ENCODE data around the gene SYNPO.

SYNPO gene

GRCh38 chr5:150604894-150605440, 35.5 kb upstream of the SYNPO start:
- DNase-seq (ENCODE audit: extremely low read depth, insufficient read length): no peak
- no peaks in the 10 kb centered on the region for H3K27me3 ChIP-seq (replicated peaks; ENCODE audit: control insufficient read depth, insufficient read depth, low read length)
- no peak for TF ChIP-seq CTCF (IDR thresholded peaks at IDR 0.05; ENCODE audit: insufficient read depth, low read length, poor library complexity, severe bottlenecking)

GRCh38 chr5:150605546-150605945, 34.9 kb upstream of the SYNPO start:
- TF ChIP-seq CTCF (IDR thresholded peaks at IDR 0.05; ENCODE audit: insufficient read depth, low read length, poor library complexity, severe bottlenecking): no peak
- H3K4me3 ChIP-seq (replicated peaks; ENCODE audit: low read depth, low read length): no peak overlapping the region
- no peak for DNase-seq (ENCODE audit: extremely low read depth, insufficient read length)
- no peaks in the 10 kb centered on the region for H3K27me3 ChIP-seq (replicated peaks; ENCODE audit: control insufficient read depth, insufficient read depth, low read length)
- no peaks in the 10 kb centered on the region for H3K36me3 ChIP-seq (ENCODE audit: control insufficient read depth, insufficient read depth, low read length)

More at GRCh38 chr5:150604894-150605440, 35.5 kb upstream of the SYNPO start:
- Histone ChIP-seq H3K36me3 (ENCODE audit: control insufficient read depth, insufficient read depth, low read length) (no peaks in the 10 kb centered on the region), H3K4me3 (replicated peaks; ENCODE audit: low read depth, low read length) (no peak overlapping the region)

- Histone ChIP-seq H3K27me3 (replicated peaks; ENCODE audit: control insufficient read depth, insufficient read depth, low read length) (no peaks in the 10 kb centered on the region; the same call in none of the 2 replicates), H3K36me3 (ENCODE audit: control insufficient read depth, insufficient read depth, low read length) (no peaks in the 10 kb centered on the region), H3K4me3 (replicated peaks; ENCODE audit: low read depth, low read length) (no peak overlapping the region)
- TF ChIP-seq CTCF (IDR thresholded peaks at IDR 0.05; ENCODE audit: insufficient read depth, low read length, poor library complexity, severe bottlenecking): no peak
- DNase-seq (ENCODE audit: extremely low read depth, insufficient read length): no peak
Measured at GRCh38 chr5:150606476-150606875, 34.0 kb upstream of the SYNPO start.

- no peak for TF ChIP-seq CTCF (IDR thresholded peaks at IDR 0.05; ENCODE audit: insufficient read depth, low read length, poor library complexity, severe bottlenecking)
- no peak for DNase-seq (ENCODE audit: extremely low read depth, insufficient read length)
- H3K36me3 ChIP-seq (ENCODE audit: control insufficient read depth, insufficient read depth, low read length): no peaks in the 10 kb centered on the region
- no peaks in the 10 kb centered on the region; the same call in none of the 2 replicates for H3K27me3 ChIP-seq (replicated peaks; ENCODE audit: control insufficient read depth, insufficient read depth, low read length)
- no peak overlapping the region for H3K4me3 ChIP-seq (replicated peaks; ENCODE audit: low read depth, low read length)
Measured at GRCh38 chr5:150607105-150607504, 33.4 kb upstream of the SYNPO start.

- H3K27me3 ChIP-seq (replicated peaks; ENCODE audit: control insufficient read depth, insufficient read depth, low read length): no peaks in the 10 kb centered on the region; the same call in none of the 2 replicates
- no peaks in the 10 kb centered on the region for H3K36me3 ChIP-seq (ENCODE audit: control insufficient read depth, insufficient read depth, low read length)
- no peak for DNase-seq (ENCODE audit: extremely low read depth, insufficient read length)
- TF ChIP-seq CTCF (IDR thresholded peaks at IDR 0.05; ENCODE audit: insufficient read depth, low read length, poor library complexity, severe bottlenecking): no peak
- H3K4me3 ChIP-seq (replicated peaks; ENCODE audit: low read depth, low read length): no peak overlapping the region
Measured at GRCh38 chr5:150607991-150608390, 32.5 kb upstream of the SYNPO start.

GRCh38 chr5:150608991-150609390, 31.5 kb upstream of the SYNPO start:
- no peak overlapping the region for H3K4me3 ChIP-seq (replicated peaks; ENCODE audit: low read depth, low read length)
- no peaks in the 10 kb centered on the region for H3K36me3 ChIP-seq (ENCODE audit: control insufficient read depth, insufficient read depth, low read length)
- H3K27me3 ChIP-seq (replicated peaks; ENCODE audit: control insufficient read depth, insufficient read depth, low read length): no peaks in the 10 kb centered on the region; the same call in none of the 2 replicates
- no peak for DNase-seq (ENCODE audit: extremely low read depth, insufficient read length)
- no peak for TF ChIP-seq CTCF (IDR thresholded peaks at IDR 0.05; ENCODE audit: insufficient read depth, low read length, poor library complexity, severe bottlenecking)
